Ovary (tissue), 9 donors: ENCODE data around the gene LHX2. TPM values are rescaled to one million over a fixed set of nuclear protein-coding genes. Genes with fewer than 3 reads are reported as not detected.
"Not testable (repeated sequence)": the region's sequence is repeated elsewhere in the genome, so short reads cannot be mapped to it uniquely, and the experiment has no call there.

Experiments used
- DNase-seq, 5 donors: peaks; one replicate each; pipeline ENCODE4 v3.0.0-alpha.2; 2019 to 2020
- H3K27ac ChIP-seq, 2 donors: fragments of 200-600 bp; one replicate each; pipeline versions ENCODE4 v1.5.1 to v1.8.0; 2019 to 2022
- H3K27me3 ChIP-seq: fragments of 200-600 bp; one replicate; pipeline ENCODE4 v1.8.0; 2022
- H3K36me3 ChIP-seq: fragments of 200-600 bp; sonication (generic); one replicate; pipeline ENCODE4 v1.5.1; 2019
- H3K4me1 ChIP-seq: one replicate; pipeline ENCODE4 v1.8.1; 2013; ENCODE audit warnings: mild to moderate bottlenecking, moderate library complexity; ENCODE audit not compliant: insufficient read depth
- H3K4me3 ChIP-seq: fragments of 200-600 bp; sonication (generic); one replicate; pipeline ENCODE4 v1.5.1; 2017
- H3K9me3 ChIP-seq, 2 donors: fragments of 200-600 bp in 1 of 2; sonication (generic) in 1 of 2; one replicate each; pipeline versions ENCODE4 v1.5.1 to v1.8.1; 2013 to 2019; ENCODE audit warnings: mild to moderate bottlenecking in 1 of 2, moderate library complexity in 1 of 2
- EP300 ChIP-seq: sonication (generic); formaldehyde crosslinking; IDR thresholded peaks from one replicate; pipeline ENCODE4 v1.6.1; 2017; ENCODE audit warnings: antibody characterized with exemption
- POLR2A ChIP-seq: fragments of 450-650 bp; IDR thresholded peaks from one replicate; pipeline ENCODE4 v1.6.1; 2017; ENCODE audit warnings: antibody characterized with exemption, mild to moderate bottlenecking, moderate library complexity
- WGBS, 3 donors: extraction: QIAGEN DNeasy Blood & Tissue Kit in 1 of 3; methylation state at CpG; one replicate each; pipeline versions ENCODE4 v1.1.5 to v1.1.7; 2013 to 2017; 5-methylcytosine and 5-hydroxymethylcytosine counted together
- intact Hi-C, 4 donors: fragments of 100-400 bp; cut with DNase I; formaldehyde crosslinking; loops; one replicate each; pipeline versions ENCODE4 v1.11.0 to v1.15.1; 2022 to 2023
- polyA plus RNA-seq, 2 donors: library from polyadenylated mRNA; stranded (reverse); fragments of 200-250 nt in 1 of 2; fragments of 350-450 nt in 1 of 2; fragmentation: Illumina TruSeq in 1 of 2; extraction: RNeasy Lipid Tissue Mini Kit (QIAGEN cat#74804) in 1 of 2; gene quantifications; one replicate each; pipeline ENCODE4 v1.2.3, GENCODE V29; 2013 to 2014
- total RNA-seq, 7 donors: library from RNA; depleted of rRNA in 2 of 7; stranded (reverse); fragments of >200 nt in 2 of 7; fragmentation: NEBNext Ultra II Directional in 3 of 7; extraction: Animal tissue kit (Norgen Biotek cat#: 25700) in 3 of 7; gene quantifications; one replicate each; pipeline versions ENCODE4 v1.1.0 to v1.2.4, GENCODE V29; 2016 to 2023
- TF ChIP-seq, protein P1 (sequence below), 3 donors: fragments of 450-650 bp in 2 of 3; fragments of 200-600 bp in 1 of 3; IDR thresholded peaks; one replicate each; pipeline versions ENCODE4 v1.5.1 to v1.8.0; 2016 to 2022; ENCODE audit warnings: antibody characterized with exemption in 3 of 3, mild to moderate bottlenecking in 1 of 3
- donor health status: DM: no; HTN: no; CAD: no; lungs with moderate emphysema.
- donor health status: DM: no; HTN: no; CAD: no.
- donor health status: Bipolar disorder and iron deficiency.
- donor health status: DM: yes; HTN: yes; CAD: no.
- donor health status: DM: no; HTN: no; CAD: no.
- donor health status: DM: yes; HTN: yes; CAD: no.

The LHX2 gene
- total and polyA plus RNA-seq, 9 donors = 0.10 to 17.0 (median 0.49) TPM; not detected in 5

DNA sequence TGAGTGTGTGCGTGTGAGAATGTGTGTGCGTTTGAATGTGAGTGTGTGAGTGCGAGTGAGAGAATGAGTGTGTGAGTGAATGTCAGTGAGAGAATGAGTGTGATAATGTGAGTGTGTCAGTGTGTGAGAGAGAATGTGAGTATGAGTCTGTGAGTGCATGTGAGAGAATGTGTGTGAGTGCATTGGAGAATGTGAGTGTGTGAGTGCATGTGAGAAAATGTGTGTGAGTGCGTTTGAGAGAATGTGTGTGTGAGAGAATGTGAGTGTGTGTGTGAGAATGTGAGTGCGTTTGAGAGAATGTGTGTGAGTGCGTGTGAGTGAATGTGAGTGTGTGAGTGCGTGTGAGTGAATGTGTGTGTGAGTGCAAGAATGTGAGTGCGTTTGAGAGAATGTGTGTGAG lies 39.0 kb upstream of the LHX2 start:
- Histone ChIP-seq H3K27me3 (no peaks in the 10 kb centered on the region), H3K4me3 (no peak overlapping the region), H3K36me3 (no peaks in the 10 kb centered on the region), H3K4me1 (no peaks in the 10 kb centered on the region), H3K27ac (no peak overlapping the region), H3K9me3 (no peaks in the 10 kb centered on the region)
- 93 to 96% (median 93%) methylated on average over 8 of the region's 8 CpGs for WGBS, 3 donors
- TF ChIP-seq EP300 = no peak
- TF ChIP-seq, protein P1, sequence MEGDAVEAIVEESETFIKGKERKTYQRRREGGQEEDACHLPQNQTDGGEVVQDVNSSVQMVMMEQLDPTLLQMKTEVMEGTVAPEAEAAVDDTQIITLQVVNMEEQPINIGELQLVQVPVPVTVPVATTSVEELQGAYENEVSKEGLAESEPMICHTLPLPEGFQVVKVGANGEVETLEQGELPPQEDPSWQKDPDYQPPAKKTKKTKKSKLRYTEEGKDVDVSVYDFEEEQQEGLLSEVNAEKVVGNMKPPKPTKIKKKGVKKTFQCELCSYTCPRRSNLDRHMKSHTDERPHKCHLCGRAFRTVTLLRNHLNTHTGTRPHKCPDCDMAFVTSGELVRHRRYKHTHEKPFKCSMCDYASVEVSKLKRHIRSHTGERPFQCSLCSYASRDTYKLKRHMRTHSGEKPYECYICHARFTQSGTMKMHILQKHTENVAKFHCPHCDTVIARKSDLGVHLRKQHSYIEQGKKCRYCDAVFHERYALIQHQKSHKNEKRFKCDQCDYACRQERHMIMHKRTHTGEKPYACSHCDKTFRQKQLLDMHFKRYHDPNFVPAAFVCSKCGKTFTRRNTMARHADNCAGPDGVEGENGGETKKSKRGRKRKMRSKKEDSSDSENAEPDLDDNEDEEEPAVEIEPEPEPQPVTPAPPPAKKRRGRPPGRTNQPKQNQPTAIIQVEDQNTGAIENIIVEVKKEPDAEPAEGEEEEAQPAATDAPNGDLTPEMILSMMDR (IDR thresholded peaks at IDR 0.05) = no peak
- TF ChIP-seq POLR2A = no peak
- intact Hi-C loops = no loop called here
- DNase-seq = no peak

DNA sequence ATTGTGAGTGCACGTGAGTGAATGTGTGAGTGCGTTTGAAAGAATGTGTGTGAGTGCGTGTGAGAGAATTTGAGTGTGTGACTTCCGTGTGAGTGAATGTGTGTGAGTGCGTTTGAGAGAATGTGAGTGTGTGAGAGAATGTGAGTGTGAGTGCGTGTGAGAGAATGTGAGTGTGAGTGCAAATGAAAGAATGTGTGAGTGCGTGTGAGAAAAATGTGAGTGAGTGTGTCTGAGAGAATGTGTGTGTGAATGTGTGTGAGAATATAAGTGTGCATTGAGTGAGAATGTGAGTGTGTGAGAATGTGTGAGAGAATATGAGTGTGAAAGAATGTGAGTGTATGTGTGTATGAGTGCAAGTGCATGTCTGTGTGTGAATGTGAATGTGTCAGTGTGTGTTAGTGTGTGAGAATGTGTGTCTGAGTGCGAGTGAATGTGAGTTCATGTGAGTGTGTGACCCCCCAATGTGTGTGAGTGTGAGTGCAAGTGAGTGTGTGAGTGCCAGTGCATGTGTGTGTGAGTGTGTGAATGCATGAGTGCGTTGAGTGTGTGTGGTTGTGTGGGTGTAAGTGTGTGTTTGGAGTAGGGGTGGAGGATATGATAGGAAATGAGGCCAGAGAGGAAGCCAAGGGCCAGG lies 37.9 kb upstream of the LHX2 start:
- Histone ChIP-seq H3K27ac (no peak overlapping the region), H3K4me3 (no peak overlapping the region), H3K36me3 (no peaks in the 10 kb centered on the region), H3K9me3 (no peaks in the 10 kb centered on the region), H3K4me1 (no peaks in the 10 kb centered on the region), H3K27me3 (no peaks in the 10 kb centered on the region)
- intact Hi-C loops = loop anchor here in 2 of 4 donors (2.0 kb wide), 2 partner anchors 15 to 17 kb away; no protein-coding TSS in a partner anchor
- TF ChIP-seq POLR2A = no peak
- TF ChIP-seq, protein P1 (IDR thresholded peaks at IDR 0.05) = no peak
- WGBS, 3 donors = 79 to 89% (median 82%) methylated on average over 9 of the region's 9 CpGs
- DNase-seq = no peak

DNA sequence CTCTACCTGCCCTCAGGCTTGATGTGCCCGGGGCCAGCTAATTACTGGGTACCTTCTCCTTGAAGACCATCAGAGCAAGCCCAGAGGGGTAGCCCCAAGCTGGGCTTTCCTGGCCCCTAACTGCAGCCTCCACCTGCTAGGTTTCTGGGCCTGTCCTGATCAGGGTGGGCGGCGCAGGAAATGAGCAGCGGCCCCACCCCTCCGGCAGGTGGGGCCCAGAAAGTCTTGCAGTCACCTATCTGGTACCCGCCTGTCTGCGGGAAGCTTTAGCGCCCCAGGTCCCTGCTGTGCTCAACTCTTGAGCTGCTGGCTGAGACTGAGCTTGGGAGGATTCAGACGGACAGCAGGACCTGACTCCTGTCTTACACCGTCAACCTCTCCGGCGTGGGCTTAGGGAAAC lies 37.1 kb upstream of the LHX2 start:
- WGBS, 3 donors = 69 to 84% (median 73%) methylated on average over 12 of the region's 12 CpGs
- no peak for DNase-seq
- H3K27me3 ChIP-seq = no peaks in the 10 kb centered on the region
- H3K4me3 ChIP-seq = no peak overlapping the region
- H3K9me3 ChIP-seq = no peaks in the 10 kb centered on the region
- no peak overlapping the region for H3K27ac ChIP-seq
- no peaks in the 10 kb centered on the region for H3K36me3 ChIP-seq
- no peaks in the 10 kb centered on the region for H3K4me1 ChIP-seq
- TF ChIP-seq EP300 (no peak), POLR2A (no peak)
- TF ChIP-seq, protein P1 (IDR thresholded peaks at IDR 0.05) = no peak
- intact Hi-C loops = loop anchor here in 2 of 4 donors (2.0 kb wide), 2 partner anchors 14 to 16 kb away; no protein-coding TSS in a partner anchor

DNA sequence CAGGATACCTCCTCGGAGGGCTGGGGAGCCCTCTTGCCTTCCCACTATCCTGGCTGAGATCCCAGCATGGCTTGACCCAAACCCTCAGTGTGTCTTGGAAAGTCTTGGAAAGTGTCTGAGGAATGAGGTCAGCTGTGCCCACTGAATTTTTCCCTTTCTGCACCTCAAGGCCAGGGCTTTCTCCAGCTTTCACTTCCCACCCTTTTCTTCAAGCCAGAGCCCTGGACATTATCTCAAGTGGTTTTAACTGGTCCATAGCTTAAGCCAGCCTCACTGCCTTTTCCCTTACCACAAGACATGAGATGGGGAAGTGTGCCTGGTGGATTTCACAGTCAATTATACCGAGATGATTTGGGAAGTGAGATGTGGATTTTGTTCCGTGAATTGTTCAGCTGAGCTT lies 35.7 kb upstream of the LHX2 start:
- Histone ChIP-seq H3K36me3 (no peaks in the 10 kb centered on the region), H3K27me3 (no peaks in the 10 kb centered on the region), H3K4me1 (no peaks in the 10 kb centered on the region), H3K4me3 (no peak overlapping the region), H3K27ac (no peak overlapping the region), H3K9me3 (no peaks in the 10 kb centered on the region)
- TF ChIP-seq, protein P1 (IDR thresholded peaks at IDR 0.05) = no peak
- no peak for TF ChIP-seq POLR2A
- no peak for TF ChIP-seq EP300
- intact Hi-C loops = loop anchor here in 2 of 4 donors (2.0 kb wide), 2 partner anchors 13 to 15 kb away; no protein-coding TSS in a partner anchor
- 58 to 67% (median 62%) methylated on average over 3 of the region's 3 CpGs for WGBS, 3 donors
- no peak for DNase-seq

DNA sequence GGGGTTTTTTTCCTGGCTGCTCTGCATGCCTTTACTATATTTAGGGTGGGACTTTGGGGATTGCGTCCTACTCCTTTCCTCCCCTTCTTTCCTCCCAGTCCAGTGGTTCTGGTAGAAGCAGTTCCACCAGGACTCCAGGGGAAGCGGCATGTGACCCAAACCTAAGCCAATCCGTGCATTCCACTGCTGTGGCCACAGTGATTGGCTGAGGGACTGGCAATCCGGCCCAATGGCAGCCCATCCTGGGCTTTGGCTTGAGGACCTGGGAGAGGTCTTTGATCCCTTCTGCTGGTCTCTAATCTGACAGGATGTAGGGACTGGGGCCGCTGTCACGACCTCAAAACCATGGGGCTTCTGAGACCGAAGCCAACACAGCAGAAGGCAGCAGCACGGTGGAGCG lies 35.0 kb upstream of the LHX2 start:
- H3K27ac ChIP-seq, H3K27me3 ChIP-seq, intact Hi-C loops, H3K36me3 ChIP-seq, DNase-seq, H3K9me3 ChIP-seq, H3K4me3 ChIP-seq, H3K4me1 ChIP-seq: not testable (repeated sequence)
- WGBS, 3 donors = no CpG with 5 or more reads among the region's 9 CpGs
